HG03064 (cell line): ENCODE data around the gene XAGE3.
"Not testable (repeated sequence)": the region's sequence is repeated elsewhere in the genome, so short reads cannot be mapped to it uniquely, and the experiment has no call there.

ENCODE experiments used
- ATAC-seq: cut with Tn5 transposase; IDR thresholded peaks from one replicate; pipeline ENCODE4 v1.9.1; 2021; ENCODE audit warnings: low read depth; ENCODE audit not compliant: unreplicated experiment

XAGE3 gene

DNA sequence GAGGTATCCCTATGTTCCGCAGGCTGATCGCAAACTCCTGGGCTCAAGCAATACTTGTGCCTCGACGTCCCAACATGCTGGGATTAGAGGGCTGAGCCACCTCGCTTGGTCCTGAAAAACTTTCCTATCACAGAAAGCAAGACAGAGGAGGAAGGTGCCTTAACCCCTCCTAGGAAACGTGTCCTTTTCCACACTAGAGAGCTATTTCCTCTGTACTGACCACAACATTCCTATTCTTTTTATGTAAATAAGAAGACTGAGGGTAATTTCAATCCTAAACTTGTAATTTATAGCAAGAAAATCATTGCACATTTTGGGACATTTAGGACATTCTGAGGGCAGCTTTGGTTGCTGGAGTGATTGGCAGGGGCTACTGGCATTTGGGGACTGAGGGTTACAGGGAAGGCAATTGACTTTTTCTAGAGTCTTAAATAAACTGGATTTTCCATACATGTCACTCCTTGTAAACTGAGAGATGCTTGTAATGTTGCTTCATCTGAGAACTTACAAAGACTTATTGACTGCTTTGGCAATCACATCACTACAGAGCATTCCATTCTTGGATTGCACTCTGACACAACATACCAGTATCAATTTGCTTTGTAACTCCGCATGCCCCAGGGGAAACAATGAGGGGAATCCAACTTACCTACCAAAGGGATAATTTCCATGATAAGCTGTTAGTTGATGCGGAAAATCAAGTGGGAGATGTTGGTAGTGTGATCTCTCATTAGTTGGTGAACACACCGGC is 15.6 kb downstream of the XAGE3 start:
- no peak for ATAC-seq

DNA sequence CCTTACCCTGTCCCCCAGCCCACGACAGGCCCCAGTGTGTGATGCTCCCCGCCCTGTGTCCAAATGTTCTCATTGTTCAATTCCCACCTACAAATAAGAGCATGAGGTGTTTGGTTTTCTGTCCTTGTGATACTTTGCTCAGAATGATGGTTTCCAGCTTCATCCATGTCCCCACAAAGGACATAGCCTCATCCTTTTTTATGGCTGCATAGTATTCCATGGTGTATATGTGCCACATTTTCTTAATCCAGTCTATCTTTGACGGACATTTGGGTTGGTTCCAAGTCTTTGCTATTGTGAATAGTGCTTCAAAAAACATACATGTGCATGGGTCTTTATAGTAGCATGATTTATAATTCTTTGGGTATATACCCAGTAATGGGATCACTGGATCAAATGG is 24.3 kb downstream of the XAGE3 start:
- not testable (repeated sequence) for ATAC-seq

DNA sequence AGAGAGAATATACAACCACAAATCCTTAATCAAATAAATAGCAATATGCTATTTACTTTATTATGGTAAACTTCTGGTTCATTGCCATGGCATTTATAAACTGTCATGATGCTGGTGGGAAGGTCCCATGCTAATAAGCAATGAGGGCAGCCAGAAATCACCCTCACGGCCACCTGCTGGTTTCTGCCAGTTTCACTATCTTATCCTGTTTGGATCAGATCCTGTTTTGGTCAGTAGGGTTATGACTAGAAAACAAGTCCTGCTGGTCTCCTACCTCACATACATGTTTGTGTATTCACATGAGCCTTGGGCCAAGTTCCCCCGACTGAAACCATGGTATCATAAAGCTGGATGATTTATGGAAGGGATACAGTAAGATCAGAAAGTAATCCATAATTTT is 28.7 kb downstream of the XAGE3 start:
- ATAC-seq = no peak

DNA sequence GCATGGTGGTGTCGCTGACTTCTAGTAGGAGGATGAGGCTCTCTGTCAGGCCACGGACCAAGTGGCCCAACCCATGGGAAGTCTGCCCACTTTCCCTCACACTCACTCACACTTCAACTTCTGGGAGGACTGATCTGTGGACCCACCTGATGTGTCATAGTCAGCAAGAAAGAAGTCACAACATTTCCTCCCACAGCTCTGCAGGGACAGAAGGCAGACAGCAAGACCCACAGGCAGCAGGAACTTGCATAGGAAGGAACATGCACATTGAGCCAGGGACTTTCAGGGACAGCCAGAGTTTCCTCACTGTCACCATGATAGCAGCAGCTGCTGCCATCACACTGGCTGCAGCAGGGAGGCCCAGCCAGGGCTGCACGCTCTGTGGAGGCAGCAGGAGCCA is 37.3 kb downstream of the XAGE3 start:
- ATAC-seq = no peak

DNA sequence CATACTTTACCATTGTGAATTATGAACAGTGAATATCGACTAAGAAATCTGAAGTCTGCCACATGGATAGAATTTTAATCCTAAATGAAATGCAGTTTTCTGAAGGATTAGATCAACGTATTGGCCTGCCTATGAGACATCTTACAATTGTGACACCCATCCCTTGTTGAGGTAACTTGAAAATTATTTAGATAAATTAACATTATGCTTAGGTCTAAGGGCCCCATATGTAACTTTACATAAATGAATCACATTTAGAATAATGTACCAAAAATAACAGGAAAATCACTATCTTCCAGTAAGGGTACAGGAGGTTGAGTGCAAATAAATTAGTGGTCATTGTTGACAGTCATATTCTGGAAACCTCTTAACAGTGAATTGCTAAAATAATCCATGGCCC is 43.3 kb downstream of the XAGE3 start:
- ATAC-seq = no peak

GRCh38 chrX:52821079-52821760 is 46.7 kb downstream of the XAGE3 start:
- ATAC-seq = no peak

DNA sequence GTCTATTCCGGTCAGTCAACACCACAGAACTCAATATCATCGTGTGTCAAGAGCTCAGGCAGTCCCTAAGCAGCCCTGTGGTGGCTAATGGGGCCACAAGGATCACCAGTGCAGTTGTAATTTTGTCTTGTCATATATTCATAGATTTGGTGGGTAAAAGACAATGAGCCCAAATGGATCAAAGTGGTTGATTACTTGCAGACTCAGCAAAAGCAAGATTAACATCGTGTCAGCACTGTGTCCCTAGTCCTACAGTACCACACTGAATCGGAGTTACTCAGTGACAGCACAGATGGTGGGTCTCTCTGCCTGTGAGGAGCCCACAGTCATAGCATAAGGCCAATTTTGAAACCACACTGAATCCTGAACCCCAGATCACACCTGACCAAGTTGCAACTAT is 48.1 kb downstream of the XAGE3 start:
- no peak for ATAC-seq
